SU-DHL-6 (cell line): Measurements from ENCODE around the gene PRPF40A.

Source experiments
- CTCF ChIP-seq: fragments of 200-600 bp; sonication (generic); IDR thresholded peaks from one replicate; pipeline ENCODE4 v1.5.1; 2017; ENCODE audit warnings: antibody characterized with exemption, mild to moderate bottlenecking, low read length, moderate library complexity; ENCODE audit not compliant: insufficient read depth, poor library complexity, severe bottlenecking
- EZH2phosphoT487 ChIP-seq: fragments of 200-600 bp; sonication (generic), shearing (Covaris generic); conservative IDR thresholded peaks from 2 replicates; pipeline ENCODE4 v1.6.1; 2018; ENCODE audit warnings: mild to moderate bottlenecking, antibody characterized with exemption, low read length, moderate library complexity, mixed read lengths

- TF ChIP-seq CTCF (no peak), EZH2phosphoT487 (no peak)
Measured at GRCh38 chr2:152620985-152621384, 96.3 kb downstream of the PRPF40A start.
